HG03039 (cell line): ENCODE measurements around the gene FAM43B.
"Not testable (repeated sequence)": the region's sequence is repeated elsewhere in the genome, so short reads cannot be mapped to it uniquely, and the experiment has no call there.

Experiments
- ATAC-seq: cut with Tn5 transposase; IDR thresholded peaks from one replicate; pipeline ENCODE4 v1.9.1; 2021; ENCODE audit warnings: mild to moderate bottlenecking, moderate library complexity; ENCODE audit not compliant: unreplicated experiment

The FAM43B gene, protein sequence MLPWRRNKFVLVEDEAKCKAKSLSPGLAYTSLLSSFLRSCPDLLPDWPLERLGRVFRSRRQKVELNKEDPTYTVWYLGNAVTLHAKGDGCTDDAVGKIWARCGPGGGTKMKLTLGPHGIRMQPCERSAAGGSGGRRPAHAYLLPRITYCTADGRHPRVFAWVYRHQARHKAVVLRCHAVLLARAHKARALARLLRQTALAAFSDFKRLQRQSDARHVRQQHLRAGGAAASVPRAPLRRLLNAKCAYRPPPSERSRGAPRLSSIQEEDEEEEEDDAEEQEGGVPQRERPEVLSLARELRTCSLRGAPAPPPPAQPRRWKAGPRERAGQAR

DNA sequence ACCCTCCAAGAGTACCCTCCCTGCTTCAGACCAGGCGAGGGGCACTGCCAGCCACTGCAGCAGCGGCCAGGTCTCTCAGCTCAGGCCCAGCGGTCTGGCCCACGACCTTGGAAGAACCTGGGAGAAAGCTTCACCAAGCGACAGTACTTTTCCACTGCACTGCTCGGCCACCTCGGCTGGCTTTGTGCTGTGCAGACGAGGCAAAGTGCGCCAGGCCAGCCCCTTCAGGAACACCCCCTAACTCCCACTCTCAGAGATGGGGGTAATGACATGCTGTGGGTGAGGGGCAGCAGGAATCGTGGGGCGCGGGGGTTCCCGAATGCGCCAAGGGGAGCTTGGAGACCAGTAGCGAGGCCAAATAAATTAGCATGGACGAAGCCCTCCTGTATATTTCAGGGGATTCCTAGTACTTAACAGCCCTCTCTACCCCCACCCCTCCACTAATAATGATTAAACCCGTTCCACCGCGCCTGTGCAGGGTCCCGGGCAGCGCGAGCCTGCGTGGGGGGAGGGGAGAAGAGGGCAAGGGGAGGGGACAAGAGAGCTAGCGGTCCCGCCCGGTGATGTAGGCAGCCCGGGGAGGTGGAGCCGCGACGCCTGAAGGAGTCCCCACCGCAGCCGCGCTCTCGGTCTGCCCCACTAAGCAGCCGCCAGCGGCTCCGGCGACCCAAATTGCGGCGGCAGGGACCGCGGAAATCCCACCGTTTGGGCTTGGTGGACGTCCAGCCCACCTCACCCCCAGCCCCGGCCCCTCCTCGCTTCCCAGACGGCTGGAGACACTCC is at the start of gene FAM43B:
Gene FAM43B (plus strand): TSS at position 629 of the 783 bp plus-strand sequence. CDS start 401 bp downstream, outside the sequence.
- ATAC-seq = no peak

DNA sequence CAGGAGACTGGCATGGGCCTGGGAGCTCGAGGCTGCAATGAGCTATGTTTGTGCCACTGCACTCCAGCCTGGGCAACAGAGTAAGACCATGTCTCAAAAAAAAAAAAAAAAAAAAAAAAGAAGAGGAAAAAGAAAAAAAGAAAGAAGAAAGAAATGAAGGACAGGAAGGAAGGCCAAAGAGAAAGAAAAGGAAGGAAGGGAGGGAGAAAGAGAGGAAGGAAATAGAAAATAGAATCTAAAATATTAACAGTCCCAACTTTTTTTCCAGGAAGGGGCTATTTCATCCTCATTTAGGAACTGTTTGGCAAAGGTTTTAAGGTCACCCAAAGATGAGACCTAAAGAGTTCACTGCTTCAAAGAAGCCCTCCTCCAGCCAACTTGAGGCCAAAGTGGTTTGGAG is 46.9 kb upstream of the FAM43B start:
- ATAC-seq = no peak

DNA sequence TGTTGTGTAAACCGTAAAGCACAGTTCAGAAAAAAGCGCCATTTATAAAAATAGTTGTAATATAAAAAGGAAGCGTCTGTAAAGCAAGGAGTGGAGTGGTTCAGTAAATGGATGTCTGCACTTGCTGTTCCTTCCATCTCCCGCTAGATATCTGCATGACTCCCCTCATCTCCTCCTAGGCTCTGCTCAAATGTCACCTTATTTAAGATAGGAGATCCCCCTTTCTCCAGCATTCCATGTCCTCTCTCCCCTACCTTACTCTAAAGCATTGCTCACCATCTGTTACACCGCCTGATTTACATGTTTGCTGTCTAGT is 45.2 kb upstream of the FAM43B start:
- no peak for ATAC-seq

DNA sequence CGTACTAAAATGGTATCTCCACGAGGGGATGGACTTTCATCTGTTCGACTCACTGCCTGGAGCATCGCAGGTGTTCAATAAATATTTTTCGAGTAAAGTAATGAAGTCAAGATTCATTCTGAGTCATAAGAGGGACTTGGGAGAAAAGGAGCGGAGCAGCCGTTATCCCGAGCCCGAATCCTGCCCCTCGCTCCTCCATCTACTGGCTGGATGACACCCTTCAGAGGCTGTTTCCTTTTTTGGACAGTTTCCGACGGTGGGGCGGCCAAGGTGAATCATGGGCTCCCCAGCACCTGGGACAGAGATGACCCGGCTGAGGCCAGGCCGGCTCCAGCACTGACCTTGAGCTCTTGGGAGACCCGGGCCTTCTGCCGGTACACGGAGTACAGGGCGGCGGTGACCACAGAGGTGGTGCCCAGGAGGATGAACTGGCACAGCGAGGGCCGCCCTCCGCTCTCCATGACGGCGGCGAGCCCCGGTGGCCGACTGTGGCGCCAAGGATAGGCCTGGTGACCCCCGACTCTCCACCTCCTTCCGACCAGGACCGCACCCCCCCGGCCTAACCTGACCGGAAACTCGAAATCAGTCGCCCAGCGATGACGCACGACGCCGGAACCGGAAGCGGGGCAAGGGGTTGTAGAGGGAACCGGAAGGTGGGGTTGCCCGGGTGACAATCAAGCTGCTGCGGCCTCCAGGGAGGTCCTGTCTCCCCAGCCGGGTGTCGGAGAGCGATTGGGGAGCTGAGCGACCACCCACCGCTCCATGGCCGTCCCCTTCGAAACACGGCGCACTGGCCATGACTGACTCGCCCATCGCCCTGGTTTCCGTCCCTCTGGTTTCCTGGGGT is 44.6 kb upstream of the FAM43B start, which contains the start of gene MUL1:
Gene MUL1 (minus strand): TSS at position 588 of the 847 bp plus-strand sequence. CDS start 127 bp downstream, at position 461.
- ATAC-seq = peak; percentile 85

DNA sequence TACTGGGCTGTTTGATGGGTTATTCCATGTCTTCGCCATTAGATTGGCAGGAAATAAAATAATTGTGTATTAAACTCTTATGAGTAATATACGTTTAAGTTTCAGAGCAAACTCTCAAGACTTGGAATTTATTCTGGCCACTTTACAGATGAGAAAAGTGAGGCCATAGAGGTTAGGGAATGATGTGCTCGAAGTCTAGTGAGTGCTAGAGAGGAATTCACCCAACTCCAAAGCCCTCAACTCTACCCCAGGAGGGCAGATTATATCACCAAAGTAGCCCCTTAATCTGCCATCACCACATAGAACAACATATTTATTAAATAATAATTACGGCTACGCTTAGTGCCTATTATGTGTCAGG is 44.0 kb upstream of the FAM43B start:
- ATAC-seq = no peak

DNA sequence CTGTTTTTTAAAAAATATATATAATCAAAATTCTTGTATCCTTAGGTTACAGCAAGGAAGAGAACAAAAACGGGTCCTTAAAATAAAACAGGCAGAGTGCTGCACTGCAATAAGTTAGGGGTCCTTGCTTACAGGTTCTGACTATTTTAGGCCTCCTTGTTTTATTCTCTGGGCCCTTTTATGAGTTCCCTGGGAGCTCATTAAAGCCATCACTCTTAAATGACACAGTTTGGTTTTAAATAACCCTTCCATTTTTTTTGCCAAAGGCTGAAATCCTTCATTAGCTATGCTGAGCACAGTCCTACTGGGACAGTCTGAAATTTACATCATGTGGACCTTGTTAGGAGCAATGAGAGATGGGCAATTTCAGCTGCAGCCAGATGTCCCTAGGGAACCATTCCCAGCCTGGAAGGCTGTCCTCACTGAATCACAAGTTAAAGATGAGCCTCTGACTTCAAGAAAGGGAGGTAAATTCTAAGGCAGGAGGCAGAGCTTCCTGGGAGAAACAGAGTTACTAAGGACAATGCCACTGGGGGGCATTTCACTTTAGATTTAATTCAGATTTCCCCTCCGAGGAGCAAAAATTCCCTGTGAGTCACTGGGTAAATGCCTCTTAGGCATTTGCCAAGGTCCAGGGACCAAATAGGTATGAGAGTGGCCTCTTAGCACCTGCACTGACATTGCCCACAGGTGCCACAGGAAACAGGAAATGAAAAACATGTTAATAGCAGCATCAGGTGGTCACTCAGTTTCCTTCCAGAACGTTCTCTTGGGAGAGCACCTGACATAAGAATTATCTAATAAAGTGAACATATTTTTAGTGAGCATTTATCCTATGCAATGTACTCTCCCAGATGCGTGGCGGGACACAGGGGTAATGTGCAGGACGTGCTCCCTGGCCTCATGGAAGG is 40.6 kb upstream of the FAM43B start:
- ATAC-seq = no peak

DNA sequence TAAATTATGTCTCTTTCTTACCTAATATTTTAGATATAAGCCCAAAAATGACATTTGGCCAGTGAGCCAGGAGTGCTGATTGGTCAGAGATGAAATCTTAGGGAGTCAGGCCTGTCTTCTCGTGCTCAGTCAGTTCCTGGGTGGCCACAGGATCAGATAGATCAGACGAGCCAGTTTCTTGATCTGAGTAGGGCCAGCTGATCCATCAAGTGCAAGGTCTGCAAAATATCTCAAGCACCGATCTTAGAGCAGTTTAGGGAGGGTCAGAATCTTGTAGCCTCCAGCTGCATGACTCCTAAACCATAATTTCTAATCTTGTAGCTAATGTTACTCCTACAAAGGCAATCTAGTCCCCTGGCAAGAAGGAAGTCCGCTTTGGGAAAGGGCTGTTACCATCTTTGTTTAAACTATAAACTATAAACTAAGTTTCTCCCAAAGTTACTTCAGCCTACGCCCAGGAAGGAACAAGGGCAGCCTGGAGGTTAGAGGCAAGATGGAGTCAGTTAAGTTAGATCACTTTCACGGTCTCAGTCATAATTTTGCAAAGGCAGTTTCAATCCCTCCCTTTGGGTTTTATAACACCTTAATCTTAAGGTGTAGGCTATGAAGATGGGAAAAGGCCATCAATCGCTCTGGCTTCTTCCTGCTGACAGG is 32.6 kb upstream of the FAM43B start:
- not testable (repeated sequence) for ATAC-seq

DNA sequence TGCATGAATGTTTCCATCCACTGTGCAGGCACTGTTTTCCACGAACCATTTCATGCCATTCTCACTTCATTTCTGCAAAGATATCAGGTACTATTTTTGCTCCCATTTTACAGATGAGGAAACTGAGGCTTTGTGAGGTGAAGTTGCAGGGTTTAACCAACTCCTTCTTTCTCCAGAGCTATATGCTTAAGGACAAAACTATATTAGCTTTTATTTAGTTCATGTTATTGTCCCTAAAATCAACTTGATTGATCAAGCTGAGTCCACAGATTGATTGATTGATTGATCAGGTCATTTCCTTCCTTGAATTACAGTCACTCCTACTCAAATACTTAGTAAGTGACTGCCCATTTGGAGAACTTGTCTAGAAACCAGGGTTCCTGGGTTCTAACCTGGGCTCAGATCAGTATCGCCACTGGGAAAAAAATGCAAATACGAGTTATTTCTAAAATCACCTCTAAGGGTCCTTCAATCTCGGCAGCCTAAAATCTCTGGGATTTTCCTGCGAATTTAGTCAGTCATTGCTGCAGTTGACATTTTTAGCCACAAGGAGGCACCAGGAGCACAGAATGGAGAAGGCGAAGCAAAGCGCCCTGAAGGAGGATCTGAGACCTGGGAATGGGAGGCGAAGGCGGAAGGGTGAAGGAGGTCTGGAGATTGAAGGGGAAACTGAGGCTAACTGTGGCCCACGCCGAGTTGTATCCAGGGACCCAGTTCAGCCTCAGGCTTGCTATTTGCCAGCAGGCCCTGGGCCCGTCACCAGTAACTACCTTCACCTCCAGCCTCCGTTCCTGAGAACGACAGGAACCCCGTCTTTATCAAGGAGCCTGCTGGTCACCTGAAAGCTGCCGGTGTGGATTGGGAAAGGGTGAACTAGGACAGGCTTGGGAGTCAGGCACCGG is 30.2 kb upstream of the FAM43B start:
- no peak for ATAC-seq

DNA sequence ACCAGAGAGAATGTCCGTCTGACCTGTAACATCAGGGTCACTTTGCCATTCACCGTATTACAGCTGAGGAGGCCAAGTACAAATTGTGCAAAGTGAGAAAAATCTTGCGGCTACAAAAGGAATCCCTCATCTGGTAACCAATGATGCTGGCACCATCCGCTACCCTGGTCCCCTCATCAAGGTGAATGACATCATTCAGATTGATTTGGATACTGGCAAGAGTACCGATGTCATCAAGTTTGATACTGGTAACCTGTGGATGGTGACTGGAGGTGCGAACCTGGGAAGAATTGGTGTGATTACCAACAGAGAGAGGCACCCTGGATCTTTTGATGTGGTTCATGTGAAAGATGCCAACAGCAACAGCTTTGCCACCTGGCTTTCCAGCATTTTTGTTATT is 26.1 kb upstream of the FAM43B start:
- ATAC-seq = no peak

DNA sequence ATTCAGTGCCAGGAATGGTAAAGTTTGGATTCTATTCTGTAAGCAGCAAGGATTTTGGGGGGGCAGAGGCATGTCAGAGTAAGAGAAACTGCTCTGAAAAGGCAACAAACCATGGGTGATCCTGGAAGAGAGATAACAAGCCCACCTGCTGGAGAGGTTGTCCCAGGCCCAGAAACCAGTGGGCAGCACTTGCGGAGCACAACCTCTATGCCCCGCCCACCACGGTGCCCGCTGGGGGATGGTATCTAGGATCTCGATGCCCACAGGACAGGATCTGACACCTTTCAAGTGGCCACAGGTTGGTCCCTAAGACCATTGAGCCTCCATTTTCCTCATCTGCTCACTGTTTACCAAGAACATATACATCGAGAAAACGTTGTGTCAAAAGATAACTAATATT is 24.2 kb upstream of the FAM43B start:
- no peak for ATAC-seq

DNA sequence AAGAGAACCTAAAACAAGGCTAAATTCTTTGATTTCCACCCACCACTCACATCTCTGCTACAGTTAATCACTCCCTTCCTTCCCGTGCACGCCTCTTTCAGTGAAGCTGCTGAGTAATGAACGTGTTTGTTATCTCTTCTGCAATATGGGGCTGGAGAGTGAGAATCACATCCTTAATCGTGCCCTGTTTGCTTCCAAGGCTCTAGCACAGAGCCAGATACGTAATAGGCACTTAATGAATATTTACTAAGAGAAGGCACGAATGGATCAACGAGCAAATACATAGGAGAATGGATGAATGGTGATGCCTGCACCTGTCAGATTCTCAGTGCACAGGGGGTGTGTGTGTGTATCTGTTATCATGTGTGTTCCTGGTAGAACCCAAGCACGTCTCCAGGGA is 22.1 kb upstream of the FAM43B start:
- ATAC-seq = no peak

DNA sequence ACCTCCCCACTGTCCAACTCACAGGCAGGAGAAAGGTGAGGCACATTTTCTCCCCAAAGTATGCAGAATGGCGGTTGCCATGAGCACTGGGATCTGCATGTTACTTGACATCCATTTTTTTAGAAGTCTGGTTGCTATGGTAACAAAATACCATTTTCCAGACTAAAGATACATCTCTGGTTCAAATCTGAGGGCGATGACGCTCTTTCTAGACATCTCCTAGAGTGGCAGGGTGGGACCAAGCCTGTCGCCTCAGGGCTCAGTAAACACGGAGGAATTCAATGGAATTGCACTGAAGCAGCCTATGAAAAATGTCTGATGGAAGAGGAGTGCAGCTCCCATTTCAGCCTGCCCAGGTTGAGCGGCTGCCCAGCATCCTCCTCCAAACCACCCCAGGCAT is 21.5 kb upstream of the FAM43B start:
- ATAC-seq = no peak

DNA sequence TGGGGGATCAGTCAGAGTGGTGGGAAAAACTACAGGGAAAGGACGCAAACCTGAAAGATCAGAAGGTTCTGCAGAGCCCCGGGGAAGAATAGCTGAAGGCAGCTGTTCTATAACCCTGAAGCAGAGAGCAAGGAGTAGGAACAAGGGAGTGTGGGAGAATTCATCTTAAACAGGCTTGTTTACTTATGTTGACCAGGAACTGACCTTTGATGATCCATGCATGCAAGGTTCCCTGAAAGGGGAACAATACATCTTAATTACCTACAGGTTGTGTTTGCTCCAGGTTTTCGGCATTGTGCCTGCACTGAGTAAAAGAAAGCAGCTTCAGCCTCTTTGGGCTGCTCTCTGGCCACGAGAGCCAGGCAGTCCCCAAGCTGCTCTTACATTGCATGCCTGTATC is 18.7 kb upstream of the FAM43B start:
- ATAC-seq = no peak

DNA sequence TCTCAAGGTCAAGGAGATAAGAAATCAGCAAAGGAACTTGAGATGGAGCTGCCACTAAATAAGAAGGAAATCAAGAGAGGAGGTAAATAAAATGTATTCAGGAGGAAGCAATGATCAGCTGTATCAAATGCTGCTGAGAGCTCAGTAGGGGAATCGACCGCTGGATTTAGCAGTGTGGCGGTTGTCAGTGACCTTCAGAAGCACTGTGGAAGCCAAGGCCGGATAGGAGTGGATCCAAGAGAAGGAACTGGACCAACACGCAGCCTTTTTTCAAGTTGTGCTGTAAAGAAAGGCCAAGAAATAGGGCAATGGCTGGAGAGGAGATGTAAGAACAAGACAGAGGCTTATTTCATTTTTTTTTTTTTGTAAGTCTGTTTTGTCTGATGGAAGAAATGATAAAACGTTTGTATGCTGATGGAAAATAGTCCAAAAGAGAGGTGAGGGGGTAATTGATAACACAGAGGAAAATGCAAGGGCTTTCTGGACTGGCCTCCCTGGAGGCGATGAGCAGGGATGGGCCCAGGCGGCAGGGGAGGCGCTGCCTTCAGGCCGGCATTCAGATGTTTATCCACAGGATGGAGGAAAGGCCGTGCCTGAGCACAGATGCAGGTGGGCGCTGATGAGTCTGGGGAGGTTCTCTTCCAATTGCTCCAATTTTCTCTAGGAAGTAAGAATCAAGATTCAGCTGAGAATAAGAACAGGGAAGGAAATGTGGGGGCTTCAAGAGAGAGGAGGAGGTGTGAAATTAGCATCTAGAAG is 17.5 kb upstream of the FAM43B start:
- no peak for ATAC-seq

DNA sequence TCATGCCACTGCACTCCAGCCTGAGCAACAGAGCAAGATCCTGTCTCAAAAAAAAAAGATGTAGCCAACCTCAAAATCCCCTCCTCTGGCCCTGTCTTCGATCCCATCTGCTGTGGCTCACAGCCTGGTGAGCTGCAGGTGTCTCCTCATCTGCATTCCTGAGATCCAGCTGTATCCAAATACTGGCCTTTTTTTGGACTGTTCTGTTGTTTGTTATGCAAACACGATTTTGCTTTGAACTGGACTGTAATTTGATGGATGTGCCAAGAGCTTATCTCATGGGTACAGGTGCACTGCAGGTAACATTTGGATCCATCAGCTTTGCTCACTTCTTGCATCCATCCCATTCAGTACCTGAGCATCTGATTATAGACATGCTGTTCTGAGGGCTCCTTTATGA is 14.1 kb upstream of the FAM43B start:
- ATAC-seq = no peak

DNA sequence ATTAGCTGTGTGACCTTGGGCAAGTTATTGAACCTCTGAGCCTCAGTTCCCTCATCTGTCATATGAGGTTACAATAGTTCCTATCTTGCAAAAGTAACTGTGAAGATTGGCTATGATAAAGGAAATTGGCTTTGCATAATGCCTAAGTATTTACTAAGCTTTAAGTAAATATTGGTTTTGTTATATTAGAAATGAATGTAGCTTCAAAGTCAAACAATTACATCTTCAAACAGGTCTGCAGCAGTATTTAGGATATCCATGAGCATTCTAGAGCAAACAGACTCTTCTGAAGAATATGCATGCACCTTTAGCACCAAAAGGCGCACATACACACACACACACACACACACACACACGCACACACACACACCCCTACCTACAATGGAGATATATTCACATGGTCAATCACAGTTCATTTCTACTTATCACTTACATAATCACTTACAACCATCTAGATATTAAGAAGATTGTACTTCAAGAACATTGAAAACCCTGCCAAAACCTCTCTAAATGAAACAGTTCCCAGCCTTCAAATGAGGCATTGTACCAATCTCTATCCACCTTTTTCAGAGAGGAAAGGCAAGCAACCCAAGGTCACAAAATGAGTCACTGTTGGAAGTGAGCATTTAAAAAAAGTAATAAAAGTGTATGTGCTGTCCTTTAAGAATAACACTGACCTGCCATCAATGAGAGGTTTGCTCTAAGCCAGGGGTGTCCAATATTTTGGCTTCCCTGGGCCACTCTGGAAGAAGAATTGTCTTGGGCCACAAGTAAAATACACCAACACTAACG is 13.4 kb upstream of the FAM43B start:
- ATAC-seq = no peak

DNA sequence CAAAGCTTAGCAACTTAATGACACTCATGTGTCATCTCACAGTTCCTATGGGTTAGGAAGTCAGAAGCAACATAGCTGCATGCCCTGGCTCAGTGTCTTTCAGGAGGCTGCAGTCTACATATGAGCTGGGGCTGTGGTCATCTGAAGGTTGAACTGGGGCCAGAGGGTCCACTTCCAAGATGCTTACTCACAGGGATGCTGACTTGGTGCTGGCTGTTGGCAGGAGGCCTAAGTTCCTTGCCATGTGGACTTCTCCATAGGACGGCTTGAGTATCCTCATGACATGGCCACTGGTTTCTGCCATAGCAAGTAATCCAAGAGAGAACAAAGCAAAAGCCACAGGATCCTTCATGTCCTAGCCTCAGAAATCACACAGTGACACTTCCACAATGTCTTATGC is 12.1 kb upstream of the FAM43B start:
- no peak for ATAC-seq

DNA sequence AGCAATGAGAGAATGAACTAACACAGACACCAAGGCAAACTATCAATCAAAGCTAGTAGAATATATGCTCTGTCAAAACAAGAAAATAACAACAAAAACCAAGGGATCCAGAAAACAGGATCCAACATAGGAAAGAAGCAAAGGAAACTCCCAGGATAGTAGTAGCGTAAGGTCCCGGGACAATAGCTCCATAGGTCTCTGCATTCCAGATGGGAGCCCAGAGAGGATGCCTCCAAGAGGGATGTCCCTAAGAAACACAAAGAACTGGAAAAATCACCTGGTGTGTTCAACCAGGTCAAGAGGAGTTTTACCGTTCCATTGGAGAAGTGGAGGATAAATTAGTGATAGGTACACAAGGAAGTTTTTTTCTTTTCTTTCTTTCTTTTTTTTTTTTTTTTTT is 5.7 kb upstream of the FAM43B start:
- no peak for ATAC-seq
